GM21360 (cell line): ENCODE data around the gene SELENOS.
A peak's percentile ranks its signal among the peaks of the same experiment; 100 is the strongest.

ENCODE experiments used
- ATAC-seq: cut with Tn5 transposase; IDR thresholded peaks from one replicate; pipeline ENCODE4 v1.9.1; 2021; ENCODE audit warnings: mild to moderate bottlenecking, moderate library complexity; ENCODE audit not compliant: unreplicated experiment

Gene SELENOS

DNA sequence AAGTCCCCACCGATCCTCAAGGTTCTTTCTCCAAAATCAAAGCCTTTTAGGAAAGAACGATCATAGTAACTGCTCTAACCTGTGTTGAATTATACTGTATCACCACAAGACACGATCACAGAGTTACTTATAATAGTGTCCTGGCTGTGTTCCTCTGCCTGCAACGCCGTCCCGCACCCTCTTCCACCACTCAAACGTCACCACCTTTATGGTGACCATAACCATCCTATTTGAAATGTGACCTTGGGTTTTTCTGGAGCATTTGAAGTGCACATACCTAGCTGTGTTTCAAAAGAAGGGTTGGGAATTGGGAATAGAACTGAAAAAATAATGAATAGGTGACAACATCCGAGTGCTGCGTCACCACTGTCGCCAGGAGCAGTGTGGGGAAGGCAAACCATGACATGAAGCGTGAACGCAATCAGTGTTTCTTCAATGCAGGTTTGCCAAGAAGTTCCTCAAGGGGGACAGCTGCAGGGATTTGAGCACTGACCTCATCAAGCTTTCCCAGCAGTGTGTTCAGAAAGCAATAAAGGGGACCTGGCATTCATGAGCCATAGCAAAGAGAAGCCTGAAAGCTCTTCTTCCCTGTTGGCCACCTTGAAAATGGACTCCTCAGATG, 769 bp upstream of the SELENOS start:
- no peak for ATAC-seq

DNA sequence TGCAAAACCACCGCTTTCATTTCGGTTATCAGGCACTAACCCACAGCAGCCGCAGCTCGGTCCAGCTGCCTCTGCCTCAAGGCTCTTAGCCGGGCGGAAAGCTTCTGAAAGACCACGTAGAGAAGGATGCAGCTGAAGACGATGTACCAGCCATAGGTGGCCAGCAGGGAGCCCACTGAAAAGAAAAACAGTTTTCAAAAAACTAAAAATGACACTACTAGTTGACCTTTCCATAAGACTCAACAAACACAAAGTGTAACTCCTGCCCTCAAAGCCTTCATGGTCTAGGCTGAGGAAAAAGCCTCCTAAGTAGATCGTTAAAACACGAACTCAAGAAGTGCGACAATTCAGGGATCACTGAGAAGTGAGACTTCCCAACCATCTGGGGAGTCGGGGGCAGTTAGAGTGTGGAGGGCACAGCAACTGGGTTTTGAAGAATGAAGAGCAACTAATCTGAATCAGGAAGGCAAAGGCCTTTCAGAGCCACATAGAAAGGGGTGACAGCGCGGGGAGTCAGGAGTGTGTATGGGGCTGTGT, 716 bp downstream of the SELENOS start:
- ATAC-seq, result peak; percentile 19

DNA sequence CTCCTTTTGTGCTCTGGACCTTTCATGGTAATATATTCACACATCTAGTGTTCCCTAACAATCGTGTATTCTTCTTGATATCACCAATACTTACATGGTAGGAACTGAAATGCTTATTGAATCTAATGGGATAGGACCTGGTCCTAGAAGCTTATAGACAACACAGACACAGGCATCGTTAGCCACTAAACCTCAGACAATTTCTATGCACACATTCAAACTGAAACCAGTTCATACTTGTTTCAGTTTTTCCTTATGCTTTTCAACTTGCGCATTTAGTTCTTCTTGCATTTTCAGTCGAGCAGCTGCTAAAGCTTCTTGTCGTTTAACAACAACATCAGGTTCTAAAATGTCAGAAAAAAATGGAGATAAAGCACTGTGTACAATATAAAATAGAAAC, 2.3 kb downstream of the SELENOS start:
- no peak for ATAC-seq

DNA sequence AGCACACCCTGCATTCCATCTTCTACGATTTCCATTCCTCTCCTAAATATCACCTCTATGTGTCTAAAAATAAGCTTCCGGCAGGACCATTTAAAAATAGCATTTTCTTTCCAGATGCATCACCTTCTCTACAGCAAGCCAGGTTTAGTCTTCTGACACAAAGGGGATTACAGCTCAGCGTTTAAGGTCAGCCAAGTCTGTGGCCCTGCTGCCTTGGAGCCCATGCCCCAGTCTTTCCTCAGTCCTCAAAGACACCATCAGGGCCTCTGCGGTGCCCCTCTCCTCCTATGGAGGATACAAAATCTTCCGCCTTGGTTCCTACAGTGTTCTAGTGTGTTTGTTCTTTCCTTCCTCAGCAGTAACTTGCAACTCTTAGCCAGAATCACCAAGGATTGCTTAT, 3.8 kb downstream of the SELENOS start:
- no peak for ATAC-seq

DNA sequence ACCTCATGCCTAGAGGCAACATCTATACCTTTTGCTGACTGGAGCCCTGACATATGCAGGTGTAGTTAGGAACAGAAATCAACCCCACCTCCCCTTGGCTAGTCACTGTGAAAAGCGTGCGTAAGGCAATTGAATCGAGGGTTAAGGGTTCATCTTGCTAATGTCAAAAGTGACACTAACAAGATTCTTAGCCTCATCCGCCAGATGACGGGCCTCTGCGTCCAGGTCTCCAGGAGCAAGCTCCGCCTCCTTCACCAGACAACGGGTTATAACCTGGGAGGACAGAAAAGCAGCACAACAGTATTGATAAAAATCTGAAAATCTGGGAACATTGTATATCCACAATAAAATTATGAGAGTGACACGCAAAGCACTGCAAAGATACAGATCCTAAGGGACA, 4.7 kb downstream of the SELENOS start:
- ATAC-seq, result no peak

DNA sequence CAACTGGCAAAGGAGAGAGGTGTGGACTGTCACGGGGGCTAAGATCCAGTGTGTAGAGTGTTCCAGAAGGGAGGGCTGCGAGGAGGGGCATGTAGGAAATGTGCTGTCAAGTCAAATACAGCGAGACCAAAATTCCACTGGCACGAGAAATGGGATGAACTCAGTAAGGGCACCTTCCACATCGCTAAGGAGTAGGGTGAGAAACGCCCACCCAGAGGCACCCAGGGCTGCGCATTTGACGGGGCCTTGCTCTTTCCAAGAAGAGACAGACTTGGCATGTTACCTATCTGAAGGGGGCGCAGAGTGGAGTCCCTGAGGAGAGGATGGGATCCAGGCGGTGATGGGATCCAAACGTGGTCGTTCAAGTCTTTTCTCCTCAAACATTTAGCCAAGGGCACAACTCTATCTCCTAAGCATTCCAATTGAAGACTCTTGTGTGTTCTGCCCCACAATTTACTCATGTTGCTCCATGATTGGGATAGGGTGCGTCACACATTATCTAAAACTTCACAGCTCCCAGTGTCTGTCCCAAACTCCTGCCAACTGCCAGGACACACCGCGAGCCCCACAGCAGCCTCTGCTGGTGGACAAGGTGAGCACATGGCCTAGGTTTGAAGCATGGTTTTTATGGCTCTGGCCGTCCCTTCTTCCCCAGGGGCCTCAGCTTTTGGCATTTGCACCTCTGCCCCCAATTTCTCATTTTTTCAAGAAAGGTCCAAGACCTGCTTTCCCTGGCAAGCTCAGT, 7.6 kb downstream of the SELENOS start:
- no peak for ATAC-seq

DNA sequence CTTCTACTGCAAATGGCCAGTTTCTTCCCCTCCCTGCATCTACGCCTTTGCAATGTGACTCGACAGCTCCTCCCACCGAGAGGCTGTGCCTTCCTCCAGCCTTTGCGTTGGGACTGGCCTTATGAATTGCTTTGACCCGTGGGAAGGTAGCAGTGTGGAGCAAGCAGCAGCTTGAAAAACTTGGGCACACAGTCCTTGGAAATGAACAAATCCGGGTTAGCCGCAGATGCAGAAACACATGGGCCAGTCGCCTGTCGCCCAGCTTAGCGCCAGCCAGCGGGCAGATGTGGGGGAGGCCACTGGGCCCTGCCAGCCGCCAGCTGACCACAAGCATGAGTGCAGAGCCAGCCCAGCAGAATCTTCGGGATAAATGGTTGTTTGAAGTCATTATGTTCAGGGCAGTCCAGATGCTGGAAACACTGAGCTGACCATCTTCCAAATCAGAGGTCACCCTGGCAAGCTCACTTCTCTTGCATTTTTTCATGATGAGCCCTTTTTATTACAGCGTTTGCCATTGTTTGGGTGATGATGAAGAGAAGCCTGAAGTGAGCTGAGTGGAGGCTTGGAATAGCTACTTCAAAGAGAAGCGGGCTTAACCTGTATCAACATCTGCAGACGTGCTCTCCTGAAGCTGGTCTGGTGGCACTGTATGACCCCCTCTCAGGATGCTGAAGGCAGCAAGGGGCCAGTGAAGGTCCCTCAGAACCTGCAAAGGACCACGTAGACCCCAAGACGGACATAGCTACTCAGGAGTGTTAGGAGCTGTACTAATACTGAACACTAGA, 9.8 kb downstream of the SELENOS start:
- no peak for ATAC-seq

DNA sequence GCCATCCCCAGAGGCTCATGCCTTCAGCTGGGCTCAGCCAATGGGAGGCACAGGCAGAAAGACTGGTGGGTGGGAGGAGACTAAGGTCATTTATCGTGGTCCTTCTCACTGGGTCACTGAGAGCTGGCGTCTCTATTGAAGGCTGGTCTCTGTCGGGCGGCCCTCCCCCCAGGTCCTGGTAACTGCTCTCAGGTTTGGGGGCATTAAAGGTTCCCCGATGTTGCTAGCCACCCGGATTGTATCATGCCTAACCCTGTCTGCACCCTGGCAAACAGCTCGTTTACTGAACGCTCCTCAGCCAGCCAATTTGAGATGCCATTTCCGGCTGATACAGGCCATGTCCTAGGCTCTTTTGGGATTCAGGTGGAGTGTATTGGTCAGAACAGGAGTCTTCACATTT, 10.5 kb downstream of the SELENOS start:
- ATAC-seq, result no peak

DNA sequence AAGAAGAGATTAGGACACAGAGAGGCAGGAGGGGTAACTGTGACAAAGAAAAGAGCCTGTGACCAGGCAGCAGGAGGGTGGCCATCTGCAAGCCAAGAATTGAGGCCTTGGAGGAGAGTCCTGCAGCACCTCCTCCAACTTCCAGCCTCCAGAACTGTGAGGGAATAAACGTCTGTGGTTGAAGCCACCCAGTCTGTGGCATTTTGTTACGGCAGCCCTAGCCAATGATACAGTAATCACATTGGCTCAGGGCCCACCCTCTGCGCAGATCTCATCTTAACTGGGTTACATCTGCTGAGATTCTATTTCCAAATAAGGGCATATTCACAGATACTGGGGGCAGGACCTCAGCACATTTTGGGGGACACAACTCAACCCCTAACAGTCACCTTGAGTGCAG, 11.3 kb downstream of the SELENOS start:
- ATAC-seq, result no peak

DNA sequence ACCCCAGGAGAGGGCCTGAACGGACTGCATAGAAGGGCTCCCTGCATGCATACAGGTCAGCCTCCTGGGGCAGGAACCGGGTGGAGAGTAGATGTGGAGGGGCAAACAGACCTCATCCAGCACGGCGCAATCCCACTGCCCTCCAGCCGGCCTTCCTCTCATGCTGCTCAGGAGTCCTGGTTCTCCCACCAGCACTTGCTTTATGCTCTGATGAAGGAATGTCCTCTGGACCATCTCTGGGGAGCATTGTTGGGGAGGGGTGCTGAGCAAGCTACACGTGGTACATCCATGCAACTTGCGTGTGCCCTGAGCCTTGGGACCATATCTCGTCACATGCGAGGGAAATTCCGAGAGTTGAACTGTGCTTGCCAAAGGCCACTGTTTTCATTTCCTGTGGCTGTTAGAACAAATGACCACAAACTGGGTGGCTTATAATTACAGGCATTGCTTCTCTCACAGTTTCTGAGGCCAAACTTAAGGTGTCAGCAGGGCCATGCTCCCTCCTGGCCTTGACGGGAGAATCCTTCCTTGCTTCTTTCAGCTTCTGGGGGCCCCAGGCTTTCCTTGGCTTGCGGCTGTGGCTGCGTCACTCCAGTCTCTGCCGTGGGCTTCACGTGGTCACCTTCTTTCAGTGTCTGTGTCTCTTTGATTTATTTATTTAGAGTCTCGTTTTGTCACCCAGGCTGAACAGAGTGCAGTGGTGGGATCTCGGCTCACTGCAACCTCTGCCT, 12.2 kb downstream of the SELENOS start:
- no peak for ATAC-seq

DNA sequence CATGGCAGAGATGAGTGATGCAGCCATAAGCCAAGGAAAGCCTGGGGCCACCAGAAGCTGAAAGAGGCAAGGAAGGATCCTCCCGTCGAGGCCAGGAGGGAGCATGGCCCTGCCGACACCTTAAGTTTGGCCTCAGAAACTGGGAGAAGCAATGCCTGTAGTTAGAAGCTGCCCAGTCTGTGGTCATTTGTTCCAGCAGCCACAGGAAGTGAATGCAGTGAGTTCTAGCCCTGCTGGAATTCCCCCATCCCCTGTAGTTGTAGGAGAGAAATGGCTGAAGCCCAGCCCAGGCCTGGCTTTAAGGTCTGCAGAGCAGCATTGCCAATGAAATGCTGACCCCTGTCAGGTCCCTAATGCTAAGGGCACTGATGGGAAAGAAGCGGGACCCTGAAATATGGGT, 13.3 kb downstream of the SELENOS start:
- ATAC-seq, result no peak

DNA sequence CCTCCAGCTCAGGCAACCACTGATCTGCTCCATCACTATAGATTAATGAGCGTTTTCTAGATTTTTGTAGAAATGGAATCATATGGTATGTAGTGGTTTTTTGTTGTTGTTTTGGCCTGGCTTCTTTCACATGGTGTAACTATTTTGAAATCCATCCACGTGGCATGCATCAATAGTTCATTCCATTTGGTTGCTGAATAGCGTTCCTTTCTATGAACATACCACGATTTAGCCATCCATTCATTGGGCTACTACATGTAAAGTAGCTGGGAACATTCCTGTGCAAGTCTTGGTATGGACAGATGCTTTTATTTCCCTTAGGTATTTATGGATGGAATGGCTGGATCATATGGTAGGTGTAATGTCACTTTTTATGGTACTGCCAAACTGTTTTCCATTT, 14.7 kb downstream of the SELENOS start:
- ATAC-seq, result no peak

DNA sequence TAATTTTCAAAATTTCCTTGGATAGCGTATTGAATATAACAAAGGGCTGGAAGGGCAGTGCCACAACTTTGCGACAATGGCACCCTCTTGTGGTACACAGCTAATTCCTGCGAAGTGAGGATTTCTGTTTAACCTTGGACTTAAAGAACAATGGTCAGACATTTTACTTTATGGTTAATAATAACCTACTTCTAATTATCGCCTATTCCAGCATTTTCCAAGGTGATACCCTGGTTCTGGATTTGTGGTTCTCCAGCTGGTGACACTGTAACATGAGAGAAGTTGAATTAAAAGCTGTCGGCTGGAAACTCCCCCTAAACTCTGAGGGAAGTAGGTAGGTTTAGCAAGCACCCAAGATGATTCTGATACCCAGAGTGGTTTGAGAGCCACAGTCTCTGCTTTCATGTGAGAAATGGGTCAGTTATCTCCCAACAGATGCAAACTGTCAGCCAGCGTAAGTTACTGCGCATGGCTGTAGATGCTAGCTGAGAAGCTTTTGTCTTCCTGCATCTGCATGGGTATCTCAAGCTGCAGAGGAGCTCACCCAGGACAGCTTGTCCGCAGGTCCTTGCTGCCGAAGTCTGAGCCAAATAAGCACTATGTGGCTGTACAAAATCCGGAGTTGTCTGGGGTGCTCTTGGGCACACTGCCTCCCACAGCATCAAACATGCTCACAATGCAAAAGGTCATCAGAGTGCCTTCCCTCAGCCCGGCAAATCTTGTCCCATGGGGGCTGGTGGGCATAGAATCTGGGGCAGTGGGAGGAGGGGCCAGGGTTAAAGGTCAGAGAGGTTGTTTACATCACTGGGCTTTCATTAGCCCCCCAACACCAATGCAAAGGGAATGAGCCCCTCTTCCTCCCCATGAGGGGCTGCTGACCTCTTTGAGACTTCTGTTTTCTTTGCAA, 18.8 kb downstream of the SELENOS start:
- ATAC-seq, result peak; percentile 53

DNA sequence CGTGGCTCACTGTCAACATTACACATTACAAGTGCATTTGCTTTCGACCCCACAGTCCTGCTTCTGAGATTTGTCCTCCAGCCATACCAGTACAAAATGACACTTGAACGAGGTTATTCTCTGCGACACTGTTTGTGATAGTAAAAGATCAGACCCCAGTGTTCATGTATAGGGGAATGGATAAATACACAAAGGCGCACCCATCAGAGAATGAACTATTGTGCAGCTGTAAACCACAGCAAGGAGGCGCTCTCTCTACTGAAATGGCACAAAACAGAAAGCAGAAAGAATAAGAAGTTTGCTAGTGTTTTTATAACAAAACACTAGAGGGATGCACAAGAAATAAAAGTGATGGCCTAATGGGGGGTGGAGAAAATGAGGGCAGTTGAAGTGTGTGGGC, 20.5 kb downstream of the SELENOS start:
- no peak for ATAC-seq

DNA sequence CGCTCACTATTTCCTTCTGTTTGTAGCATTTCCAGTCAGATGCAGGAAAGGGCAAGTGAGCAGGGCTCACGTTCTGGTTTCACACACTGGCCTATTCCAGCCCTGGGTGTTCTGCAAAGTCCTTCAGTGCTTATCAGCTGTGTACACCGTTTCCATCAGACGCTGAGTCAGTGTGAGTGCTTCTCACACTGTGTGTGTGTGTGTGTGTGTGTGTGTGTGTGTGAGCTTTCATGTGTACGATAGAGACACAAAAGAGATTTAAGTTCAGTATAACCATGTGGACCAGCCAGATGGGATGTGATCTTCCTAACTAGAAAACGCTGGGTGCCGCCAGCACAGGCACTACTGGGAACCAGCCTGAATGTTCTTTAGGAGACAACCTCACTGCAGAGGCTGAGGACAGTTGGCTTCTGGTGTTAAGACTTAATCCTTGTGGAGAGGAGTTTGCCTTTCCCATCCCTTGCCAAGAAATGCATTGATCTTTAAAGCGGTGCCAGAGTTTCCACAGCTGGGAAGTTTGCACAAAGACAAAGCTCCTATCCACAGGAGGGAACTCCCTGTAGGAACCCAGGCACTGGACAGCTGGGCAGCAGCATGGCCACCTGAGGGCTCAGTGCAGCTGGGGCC, 21.6 kb downstream of the SELENOS start:
- no peak for ATAC-seq

DNA sequence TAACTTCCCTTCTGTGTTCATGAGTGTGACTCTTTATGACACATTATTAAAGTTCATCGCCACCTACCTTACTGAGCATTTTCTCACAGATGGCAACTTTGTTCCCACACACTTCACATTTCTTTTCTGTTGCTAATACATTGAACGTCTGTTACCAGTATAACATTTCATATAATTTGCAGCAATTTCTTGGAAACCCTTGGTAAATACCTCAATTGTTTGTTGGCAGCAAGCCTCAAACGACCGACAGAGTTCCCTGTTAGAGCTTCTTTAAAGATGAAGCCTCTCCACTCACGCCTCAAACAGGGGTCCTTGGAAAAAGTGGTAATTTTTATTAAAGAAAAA, 22.3 kb downstream of the SELENOS start:
- no peak for ATAC-seq

DNA sequence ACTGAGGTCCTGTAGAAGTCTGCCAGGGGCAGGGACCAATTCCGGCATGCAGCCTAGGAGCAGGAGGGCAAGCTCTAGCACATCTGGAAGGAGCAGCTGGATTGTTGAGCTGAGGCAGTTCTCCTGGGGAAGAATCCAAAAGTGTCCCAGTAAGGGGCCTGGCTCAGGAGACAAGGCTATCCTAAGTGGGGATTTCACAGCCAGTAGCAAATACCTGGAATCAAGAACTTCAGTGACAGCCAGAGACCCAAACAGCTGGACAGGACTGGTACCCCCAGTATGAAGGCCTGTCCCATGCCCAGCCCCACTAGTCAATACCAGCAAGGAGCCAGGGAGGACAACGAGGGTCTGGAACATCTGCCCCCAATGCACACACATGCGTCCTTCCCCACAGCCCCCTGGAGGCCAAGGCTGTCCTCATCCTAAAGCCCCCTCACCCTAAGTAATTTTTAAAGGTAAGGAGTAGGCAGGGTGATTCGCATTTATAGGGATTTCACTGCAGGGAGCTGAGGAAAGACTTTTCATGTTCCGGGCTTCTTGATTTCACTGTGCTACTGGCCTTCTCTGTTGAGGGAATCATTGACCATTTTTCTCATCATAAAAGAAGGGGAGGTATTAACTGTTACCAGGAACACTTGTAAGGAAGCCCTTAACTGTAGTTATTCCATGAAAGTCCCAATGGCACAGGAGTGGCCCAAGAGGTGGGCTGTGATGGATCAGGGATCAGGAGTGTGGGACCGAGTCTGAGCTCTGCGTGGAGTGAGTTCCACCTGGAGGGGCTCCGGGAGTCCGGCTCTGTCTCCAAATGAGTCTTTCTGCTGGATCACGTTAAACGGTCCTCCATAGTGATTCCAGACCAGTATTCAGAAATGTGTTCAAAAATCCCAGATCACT, 22.9 kb downstream of the SELENOS start:
- no peak for ATAC-seq

DNA sequence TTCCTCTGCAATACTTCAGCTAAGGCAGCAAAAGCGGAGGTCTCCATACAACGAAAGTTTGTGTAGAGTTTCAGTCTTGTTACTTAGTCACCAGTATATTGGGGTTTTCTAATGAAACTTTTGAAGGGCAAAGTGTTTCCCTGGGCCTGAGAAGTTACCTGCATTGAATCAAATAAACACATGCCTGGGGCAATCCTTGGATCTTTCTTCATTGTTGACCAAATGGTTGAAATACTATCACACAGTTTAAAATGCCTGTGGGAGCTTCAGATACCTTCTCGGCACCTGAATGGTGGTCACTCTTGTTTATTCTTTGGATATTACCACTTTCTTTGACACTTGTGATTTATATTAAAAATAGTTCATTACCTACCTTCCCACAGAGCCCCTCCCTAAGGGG, 24.4 kb downstream of the SELENOS start:
- no peak for ATAC-seq
